PC-3 (cell line): ENCODE measurements around the gene ACAT2.

ENCODE experiments used
- CTCF ChIP-seq: fragments of 300-600 bp; sonication (generic); conservative IDR thresholded peaks from 2 replicates; pipeline ENCODE4 v1.5.1; 2017; ENCODE audit warnings: antibody characterized with exemption, low read depth, mild to moderate bottlenecking, low read length
- EZH2phosphoT487 ChIP-seq: fragments of 300-600 bp; sonication (generic); IDR thresholded peaks from 2 replicates; pipeline ENCODE4 v1.6.1; 2018; ENCODE audit warnings: mild to moderate bottlenecking, antibody characterized with exemption, low read length, borderline replicate concordance

- TF ChIP-seq CTCF: no peak
- TF ChIP-seq EZH2phosphoT487: no peak
These were observed 40.1 kb downstream of the ACAT2 start for GRCh38 chr6:159801935-159802334.
